ENCODE results near the gene ATG5.

ATG5 gene

DNA sequence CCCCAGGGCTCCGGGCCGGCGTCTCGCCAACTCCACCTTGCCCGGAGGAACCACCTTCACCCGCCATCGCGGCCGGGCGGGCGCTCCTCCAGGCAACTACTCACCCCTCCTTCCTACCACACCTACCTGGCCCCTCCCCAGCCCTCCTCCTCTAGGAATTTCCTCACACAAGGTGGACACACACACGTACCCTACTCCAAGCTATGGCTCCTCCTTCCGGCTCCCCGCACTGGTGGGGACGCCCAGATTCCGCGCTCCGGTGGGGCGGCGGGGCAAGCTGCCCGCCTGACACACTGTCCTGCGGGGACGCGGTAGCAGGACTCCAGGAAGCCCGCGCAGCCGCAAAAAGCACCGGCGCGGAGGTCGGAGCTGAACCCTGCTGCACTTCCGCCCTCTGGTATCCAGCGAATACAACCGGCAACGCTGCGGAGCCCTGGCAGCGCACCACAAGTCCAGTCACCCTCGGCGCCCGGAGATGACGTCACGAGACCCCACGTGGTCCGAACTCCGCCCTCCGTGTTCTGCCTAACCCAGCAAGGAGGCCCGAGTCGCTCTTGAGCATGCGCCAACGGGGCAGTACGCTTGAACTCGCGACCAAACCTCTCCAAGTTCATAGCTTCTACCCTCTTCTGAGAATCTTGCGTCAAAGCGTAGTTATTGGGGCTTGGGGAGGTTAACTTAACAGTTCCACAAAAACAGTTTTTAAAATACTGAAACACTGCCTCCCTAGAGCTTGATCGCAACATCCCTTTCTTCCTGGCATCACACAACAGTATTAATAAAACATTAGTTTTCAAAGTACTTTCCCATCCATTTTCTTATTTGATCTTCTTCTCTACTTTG is at the start of gene ATG5:
Gene ATG5, minus strand, starts transcription at position 425 of the 843 bp plus-strand sequence. CDS start 9,552 bp downstream, outside the sequence.
- peak; percentile 100 for DNase-seq

GRCh38 chr6:106373502-106374239 is 48.1 kb upstream of the ATG5 start:
- DNase-seq: no peak

GRCh38 chr6:106372838-106373501 is 47.4 kb upstream of the ATG5 start:
- no peak for DNase-seq

DNA sequence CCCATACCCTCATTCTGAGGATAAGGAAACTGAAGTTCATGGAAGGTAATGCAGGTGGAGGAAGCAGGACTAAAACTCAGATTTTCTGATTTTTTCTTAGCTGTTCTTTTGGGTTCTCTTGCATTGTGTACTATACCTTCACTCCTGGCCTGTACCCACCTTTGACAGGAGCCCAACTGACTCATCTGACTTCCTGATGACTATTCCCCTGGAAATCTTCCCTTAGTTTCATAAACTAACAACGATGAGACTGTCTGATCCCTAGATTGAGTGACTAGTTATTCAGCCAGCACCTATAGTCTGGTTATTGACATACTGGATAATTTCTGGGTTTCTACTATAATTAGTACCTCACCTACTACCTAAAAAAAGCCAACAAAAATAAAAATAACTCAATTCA is 45.1 kb upstream of the ATG5 start:
- no peak for DNase-seq

DNA sequence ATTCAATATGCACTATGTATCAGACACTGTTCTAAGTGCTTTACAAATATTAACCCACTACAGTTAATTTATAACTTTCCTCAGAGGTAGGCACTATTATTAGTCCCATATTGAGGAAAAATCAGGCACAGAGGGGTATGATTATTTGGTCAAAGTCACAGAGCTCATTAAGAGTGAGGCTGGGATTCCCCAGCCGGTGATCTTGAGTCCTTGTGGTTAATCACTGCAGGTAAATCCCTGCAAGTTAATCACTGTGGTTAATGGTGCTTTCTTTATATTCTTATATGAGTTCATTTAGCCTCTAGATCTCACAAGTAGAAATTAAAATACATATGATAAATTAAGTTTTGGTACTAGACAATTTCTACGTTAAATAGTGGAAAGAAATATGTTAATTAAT is 44.2 kb upstream of the ATG5 start:
- no peak for DNase-seq

DNA sequence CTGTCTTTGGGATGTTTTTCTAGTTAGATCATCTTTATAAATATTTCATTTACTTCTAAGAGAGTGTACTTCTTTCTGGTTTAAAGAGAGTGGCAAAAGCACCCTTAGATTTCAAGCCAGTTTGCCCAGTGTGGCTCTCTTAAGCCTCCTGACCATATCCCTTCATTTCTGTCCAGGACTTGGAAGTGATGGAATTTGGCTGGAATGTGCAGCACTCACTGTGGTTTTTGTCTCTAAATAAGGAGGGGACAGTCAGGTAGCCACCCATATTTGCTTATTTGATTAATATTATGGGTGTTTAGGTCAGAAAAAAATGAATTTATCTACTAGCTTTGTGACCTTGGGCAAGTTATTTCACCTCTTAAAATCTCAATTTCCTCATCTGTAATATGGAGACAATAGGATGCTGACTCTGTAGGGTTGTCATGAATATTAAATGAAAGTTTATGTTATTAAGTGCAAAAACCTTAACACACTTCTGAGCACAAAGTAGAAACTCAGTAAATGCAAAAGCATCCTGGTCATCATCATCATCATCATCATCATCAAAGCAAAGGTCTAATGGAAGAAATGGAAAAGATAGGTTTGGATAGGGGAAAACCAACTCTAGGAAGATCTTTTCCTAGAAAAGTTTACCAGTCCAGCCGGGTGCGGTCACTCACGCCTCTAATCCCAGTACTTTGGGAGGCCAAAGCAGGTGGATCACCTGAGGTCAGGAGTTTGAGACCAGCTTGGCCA is 38.0 kb upstream of the ATG5 start:
- DNase-seq: no peak

- peak; percentile 7 for DNase-seq
Observed at GRCh38 chr6:106360989-106361430, 35.5 kb upstream of the ATG5 start.

DNA sequence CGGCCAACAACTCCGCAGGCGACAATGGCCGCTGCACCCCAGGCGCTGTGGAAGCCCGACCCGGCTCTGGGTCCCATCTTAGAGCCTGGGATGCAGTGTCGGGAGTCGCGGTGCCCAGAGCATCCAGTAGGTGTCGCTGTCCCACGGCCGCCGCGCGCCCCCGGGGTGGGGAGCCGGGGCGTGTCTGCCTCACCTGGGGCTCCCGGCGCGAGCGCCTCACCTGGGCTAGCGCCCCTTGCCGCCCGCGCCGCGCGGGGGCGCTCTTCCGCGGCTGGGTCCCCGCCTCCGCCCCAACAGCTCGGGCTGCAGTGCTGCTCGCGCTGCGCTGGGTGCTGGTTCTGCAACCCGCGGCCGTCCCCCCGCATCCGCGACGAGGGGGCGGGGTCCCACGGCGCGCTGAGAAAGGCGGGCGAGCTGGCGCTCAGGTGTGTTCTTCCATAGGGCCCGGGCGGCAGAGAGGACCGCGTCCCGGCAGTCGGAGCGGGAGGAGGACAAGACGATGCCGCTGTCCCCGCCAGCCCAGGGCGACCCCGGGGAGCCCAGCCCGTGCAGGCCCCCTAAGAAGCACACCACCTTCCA is 34.9 kb upstream of the ATG5 start, which contains the start of gene CRYBG1:
Gene CRYBG1, plus strand, starts transcription at position 308 of the 579 bp plus-strand sequence. Its CDS starts 192 bp downstream, at position 500.
- peak; percentile 51 for DNase-seq

GRCh38 chr6:106359959-106360409 is 34.4 kb upstream of the ATG5 start:
- DNase-seq: no peak

DNA sequence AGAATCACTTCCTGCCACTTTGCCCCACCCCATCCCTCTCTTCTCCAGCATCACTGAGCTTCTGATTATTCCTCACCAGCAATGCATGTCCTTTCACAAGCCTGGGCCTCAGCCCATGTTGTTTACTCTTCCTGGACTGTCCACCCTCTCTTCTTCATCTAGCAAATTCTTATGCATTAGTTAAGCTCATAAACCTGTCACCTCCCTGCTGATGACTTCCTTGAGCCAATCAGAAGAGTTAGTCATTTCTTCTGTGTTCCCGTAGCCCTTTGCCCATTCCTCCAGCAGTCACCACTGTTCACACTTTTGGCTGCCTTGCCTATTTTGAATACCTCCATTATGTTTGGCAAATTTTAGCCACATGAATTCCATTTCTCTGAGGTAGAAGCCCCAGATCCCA is 30.8 kb upstream of the ATG5 start:
- no peak for DNase-seq

GRCh38 chr6:106347219-106347618 is 21.7 kb upstream of the ATG5 start:
- no peak for DNase-seq

GRCh38 chr6:106339334-106340029 is 13.9 kb upstream of the ATG5 start:
- peak; percentile 33 for DNase-seq

DNA sequence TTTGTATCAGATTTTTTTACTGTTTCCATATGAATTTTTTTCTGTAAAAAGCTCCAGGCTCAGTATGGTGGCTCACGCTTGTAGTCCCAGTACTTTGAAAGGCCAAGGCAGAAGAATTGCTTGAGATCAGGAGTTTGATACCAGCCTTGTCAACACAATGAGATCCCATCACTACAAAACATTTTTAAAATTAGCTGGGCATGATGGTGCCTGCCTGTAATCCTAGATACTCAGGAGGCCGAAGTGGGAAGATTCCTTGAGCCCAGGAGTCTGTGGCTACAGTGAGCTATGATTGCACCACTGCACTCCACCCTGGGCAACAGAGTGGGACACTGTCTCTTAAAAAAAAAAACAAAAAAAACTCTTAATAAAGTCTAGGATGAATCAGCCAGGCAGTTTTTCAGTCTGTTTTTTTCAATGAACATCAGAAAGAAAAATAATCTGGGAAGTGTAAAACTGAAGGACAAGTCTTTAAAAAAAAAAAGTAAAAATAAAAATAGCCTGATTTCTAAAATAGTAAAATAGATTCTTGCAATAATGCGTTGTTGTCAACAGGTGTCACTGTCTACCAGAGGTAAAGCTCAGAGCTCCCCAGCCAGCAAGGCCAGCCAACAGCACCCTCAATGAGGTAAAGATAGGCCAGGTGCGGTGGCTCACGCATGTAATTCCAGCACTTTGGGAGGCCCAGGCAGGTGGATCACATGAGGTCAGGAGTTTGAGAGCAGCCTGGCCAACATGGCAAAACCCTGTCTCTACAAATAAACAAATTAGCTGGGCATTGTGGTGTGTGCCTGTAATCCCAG is 9.3 kb upstream of the ATG5 start:
- DNase-seq: peak; percentile 36

- no peak for DNase-seq
Observed at GRCh38 chr6:106324726-106325335, 729 bp downstream of the ATG5 start.

- no peak for DNase-seq
Observed at GRCh38 chr6:106321940-106322339, 3.6 kb downstream of the ATG5 start.

DNA sequence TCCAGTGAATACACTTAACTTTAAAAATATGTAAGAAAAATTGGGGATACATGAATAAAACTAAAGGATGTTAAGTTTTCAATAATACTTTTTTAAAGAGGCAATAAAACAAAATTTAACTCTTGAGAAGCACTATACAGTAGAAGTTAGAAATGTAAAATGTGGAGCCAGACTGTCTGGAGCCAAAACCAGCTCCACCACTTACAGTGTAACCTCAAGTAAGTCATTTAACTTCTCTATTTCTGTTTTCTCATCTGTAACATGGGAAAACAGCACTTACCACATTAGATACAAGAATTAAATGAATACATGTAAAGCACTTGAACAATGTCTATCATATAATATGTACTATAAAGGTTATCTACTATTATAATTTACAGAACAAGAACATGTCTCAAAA is 6.7 kb downstream of the ATG5 start:
- no peak for DNase-seq

DNA sequence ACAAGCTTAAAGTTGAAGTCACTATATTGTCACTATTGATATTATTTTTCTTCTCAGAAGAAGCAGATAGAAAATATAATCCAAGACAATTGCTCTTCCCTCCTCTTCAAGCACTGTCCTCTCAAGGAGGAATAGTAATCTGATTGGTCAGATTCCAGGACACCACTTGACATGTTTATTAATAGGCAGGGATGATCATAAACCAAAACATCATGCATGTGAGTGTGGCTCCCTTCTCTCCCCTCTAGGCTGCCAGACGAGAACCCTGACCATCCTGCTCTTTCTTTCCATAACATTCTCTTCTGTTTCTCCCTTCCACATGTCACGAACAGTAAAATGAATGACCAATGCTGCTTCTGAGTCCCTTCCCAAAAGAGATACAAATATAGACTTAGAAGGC is 7.5 kb downstream of the ATG5 start:
- DNase-seq: no peak

DNA sequence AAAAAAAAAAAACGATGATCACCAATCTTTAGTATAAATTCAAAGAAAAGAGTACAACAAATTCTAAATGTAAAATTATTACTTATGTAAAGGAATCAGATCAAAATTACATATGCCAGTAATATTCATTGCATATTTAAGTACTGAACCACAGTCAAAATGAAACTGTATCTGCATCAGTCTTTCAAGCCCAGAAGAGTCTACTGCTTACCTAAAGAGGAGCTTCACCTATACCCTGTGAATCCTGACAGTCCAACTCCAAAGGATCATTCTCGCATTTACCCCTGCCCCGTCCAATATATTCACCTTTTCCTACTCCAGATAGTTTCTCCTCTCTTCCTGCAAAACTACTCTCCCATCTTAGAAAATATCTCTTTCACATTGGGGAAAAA is 9.2 kb downstream of the ATG5 start:
- DNase-seq: no peak

DNA sequence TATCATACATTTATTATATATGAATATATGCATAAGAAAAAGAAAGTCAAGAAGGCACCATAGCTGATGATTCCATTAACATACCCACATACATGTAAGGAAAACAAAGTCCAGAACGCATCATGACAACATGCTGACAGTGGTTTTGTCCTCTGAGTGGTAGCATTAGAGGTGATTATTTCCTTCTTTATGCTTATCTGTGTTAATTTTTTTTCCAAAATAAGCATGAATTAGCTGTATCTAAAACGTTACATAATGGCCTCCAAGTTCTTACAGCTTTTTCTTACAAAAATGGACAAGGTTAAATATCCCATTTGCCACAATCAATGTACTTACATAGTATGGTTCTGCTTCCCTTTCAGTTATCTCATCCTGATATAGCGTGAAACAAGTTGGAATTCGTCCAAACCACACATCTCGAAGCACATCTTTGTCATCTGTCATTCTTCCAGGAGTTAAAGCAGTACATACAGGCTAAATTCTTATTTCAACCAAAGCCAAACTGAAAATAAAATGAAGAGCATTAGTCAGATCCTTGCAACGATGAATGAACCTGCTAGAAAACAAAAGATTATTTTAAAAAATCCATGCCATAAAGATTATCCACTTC is 9.7 kb downstream of the ATG5 start:
- DNase-seq: no peak
